OCI-LY7 (cell line): ENCODE data around the gene PPARG. TPM values are rescaled to one million over a fixed set of nuclear protein-coding genes. Genes with fewer than 3 reads are reported as not detected.

Source experiments
- BruUV-seq: library from RNA; stranded (reverse); fragments of 400-500 nt; replicated peaks from 2 replicates; lab custom pipeline; 2021; lab: Mats Ljungman, UMichigan
- CTCF ChIA-PET: fragments of 300-600 bp; sonication (Branson Sonifier 250); formaldehyde crosslinking; loops from one replicate; lab custom pipeline; 2022; ENCODE audit warnings: antibody characterized with exemption; ENCODE audit not compliant: unreplicated experiment; lab: Charles Lee
- POLR2A ChIA-PET: fragments of 300-600 bp; sonication (Branson Sonifier 250); formaldehyde crosslinking; loops from one replicate; lab custom pipeline; 2022; ENCODE audit warnings: antibody characterized with exemption; lab: Charles Lee
- DNase-seq: peaks from one replicate; pipeline ENCODE4 v3.0.0-alpha.2; 2015; ENCODE audit warnings: low spot score
- H2AFZ ChIP-seq: fragments of 200-600 bp; sonication (generic), shearing (Covaris generic); 2 replicates; pipeline ENCODE4 v1.6.1; 2014; ENCODE audit warnings: mild to moderate bottlenecking, antibody characterized with exemption, low read length, moderate library complexity
- H3K27ac ChIP-seq: fragments of 200-600 bp; sonication (generic); 2 replicates; pipeline ENCODE4 v1.5.1; 2014; ENCODE audit warnings: mixed run types, low read depth, mild to moderate bottlenecking, moderate library complexity, low read length, inconsistent platforms; ENCODE audit not compliant: poor library complexity, severe bottlenecking
- H3K36me3 ChIP-seq: fragments of 200-600 bp; sonication (generic); 2 replicates; pipeline ENCODE4 v1.6.1; 2014; ENCODE audit warnings: mild to moderate bottlenecking, antibody characterized with exemption, low read length, moderate library complexity, mixed read lengths; ENCODE audit not compliant: insufficient read depth
- H3K4me1 ChIP-seq: fragments of 200-600 bp; sonication (generic); 2 replicates; pipeline ENCODE4 v1.5.1; 2014; ENCODE audit warnings: mild to moderate bottlenecking, low read length; ENCODE audit not compliant: insufficient read depth, poor library complexity, severe bottlenecking
- H3K4me2 ChIP-seq: fragments of 200-600 bp; sonication (generic); 2 replicates; pipeline ENCODE4 v1.6.1; 2014; ENCODE audit warnings: mild to moderate bottlenecking, low read length
- H3K4me3 ChIP-seq: fragments of 200-600 bp; sonication (generic); 2 replicates; pipeline ENCODE4 v1.5.1; 2014; ENCODE audit warnings: mild to moderate bottlenecking, low read depth, low read length; ENCODE audit not compliant: poor library complexity, severe bottlenecking
- H3K79me2 ChIP-seq: fragments of 200-600 bp; sonication (generic); 2 replicates; pipeline ENCODE4 v1.6.1; 2016; ENCODE audit warnings: low read depth, mild to moderate bottlenecking, low read length, moderate library complexity, mixed read lengths; ENCODE audit not compliant: insufficient read depth
- H3K9me2 ChIP-seq: fragments of 200-600 bp; sonication (generic); 2 replicates; pipeline ENCODE4 v1.6.1; 2016; ENCODE audit warnings: mild to moderate bottlenecking, low read length, mixed read lengths; ENCODE audit not compliant: insufficient read depth
- H3K9me3 ChIP-seq: fragments of 200-600 bp; sonication (generic); 2 replicates; pipeline ENCODE4 v1.6.1; 2014; ENCODE audit warnings: mild to moderate bottlenecking, mixed run types, low read length, mixed read lengths
- H4K20me1 ChIP-seq: fragments of 200-600 bp; sonication (generic); 2 replicates; pipeline ENCODE4 v1.6.1; 2014; ENCODE audit warnings: mild to moderate bottlenecking, antibody characterized with exemption, low read length, moderate library complexity, mixed read lengths; ENCODE audit not compliant: insufficient read depth
- EZH2phosphoT487 ChIP-seq: fragments of 200-600 bp; sonication (generic); IDR thresholded peaks from 2 replicates; pipeline ENCODE4 v1.6.1; 2018; ENCODE audit warnings: low read depth, borderline replicate concordance, mild to moderate bottlenecking, mixed run types, antibody characterized with exemption, low read length, moderate library complexity, mixed read lengths
- intact Hi-C: fragments of 100-400 bp; cut with micrococcal nuclease; formaldehyde crosslinking; loops from one replicate; pipeline ENCODE4 v1.10.0; 2022; ENCODE audit not compliant: unreplicated experiment
- total RNA-seq, 2 experiments: library from RNA; depleted of rRNA in 1 of 2; stranded (reverse); fragments of >200 nt in 1 of 2; shearing (Covaris generic) in 1 of 2; gene quantifications; 2 replicates each; pipeline ENCODE4 v1.2.3, GENCODE V29; 2014 to 2022
- TF ChIP-seq, protein P1 (sequence below): fragments of 200-600 bp; sonication (generic); conservative IDR thresholded peaks from 2 replicates; pipeline ENCODE4 v1.5.1; 2014; ENCODE audit warnings: mild to moderate bottlenecking, antibody characterized with exemption, low read length, moderate library complexity, mixed read lengths

The PPARG gene
- total RNA-seq, 2 experiments from 2014 or later = not detected

DNA sequence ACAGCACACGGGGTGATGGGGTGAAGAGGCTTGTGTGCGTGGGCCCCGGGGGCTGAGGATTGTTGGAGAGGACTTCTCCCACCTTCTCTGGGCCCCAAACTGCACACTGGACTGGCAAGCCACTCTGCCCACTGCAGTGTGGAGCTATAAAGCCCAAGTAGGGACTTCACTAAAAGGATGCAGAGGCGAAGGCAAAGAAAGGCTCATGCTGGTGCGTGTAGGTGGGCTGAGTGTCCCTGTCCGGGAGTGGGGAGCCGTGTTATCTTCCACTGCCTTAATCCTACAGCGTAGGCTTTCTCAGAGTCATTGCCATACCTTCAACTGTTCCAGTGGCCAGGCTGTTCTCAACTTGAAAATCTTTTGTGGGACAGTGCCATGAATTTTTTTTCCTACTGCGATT, 3.9 kb downstream of the PPARG start:
- Histone ChIP-seq H3K36me3 (no peaks in the 10 kb centered on the region), H3K27ac (no peak overlapping the region), H2AFZ (no peak overlapping the region), H3K9me2 (no peaks in the 10 kb centered on the region), H3K4me2 (no peak overlapping the region), H3K9me3 (no peaks in the 10 kb centered on the region), H4K20me1 (no peaks in the 10 kb centered on the region), H3K79me2 (no peaks in the 10 kb centered on the region), H3K4me3 (no peak overlapping the region), H3K4me1 (no peaks in the 10 kb centered on the region)
- POLR2A ChIA-PET = no interaction called here
- BruUV-seq = no TSS peak
- intact Hi-C loops = no loop called here
- TF ChIP-seq, protein P1, sequence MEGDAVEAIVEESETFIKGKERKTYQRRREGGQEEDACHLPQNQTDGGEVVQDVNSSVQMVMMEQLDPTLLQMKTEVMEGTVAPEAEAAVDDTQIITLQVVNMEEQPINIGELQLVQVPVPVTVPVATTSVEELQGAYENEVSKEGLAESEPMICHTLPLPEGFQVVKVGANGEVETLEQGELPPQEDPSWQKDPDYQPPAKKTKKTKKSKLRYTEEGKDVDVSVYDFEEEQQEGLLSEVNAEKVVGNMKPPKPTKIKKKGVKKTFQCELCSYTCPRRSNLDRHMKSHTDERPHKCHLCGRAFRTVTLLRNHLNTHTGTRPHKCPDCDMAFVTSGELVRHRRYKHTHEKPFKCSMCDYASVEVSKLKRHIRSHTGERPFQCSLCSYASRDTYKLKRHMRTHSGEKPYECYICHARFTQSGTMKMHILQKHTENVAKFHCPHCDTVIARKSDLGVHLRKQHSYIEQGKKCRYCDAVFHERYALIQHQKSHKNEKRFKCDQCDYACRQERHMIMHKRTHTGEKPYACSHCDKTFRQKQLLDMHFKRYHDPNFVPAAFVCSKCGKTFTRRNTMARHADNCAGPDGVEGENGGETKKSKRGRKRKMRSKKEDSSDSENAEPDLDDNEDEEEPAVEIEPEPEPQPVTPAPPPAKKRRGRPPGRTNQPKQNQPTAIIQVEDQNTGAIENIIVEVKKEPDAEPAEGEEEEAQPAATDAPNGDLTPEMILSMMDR = no peak
- TF ChIP-seq EZH2phosphoT487 = no peak
- CTCF ChIA-PET = no interaction called here
- no peak for DNase-seq

DNA sequence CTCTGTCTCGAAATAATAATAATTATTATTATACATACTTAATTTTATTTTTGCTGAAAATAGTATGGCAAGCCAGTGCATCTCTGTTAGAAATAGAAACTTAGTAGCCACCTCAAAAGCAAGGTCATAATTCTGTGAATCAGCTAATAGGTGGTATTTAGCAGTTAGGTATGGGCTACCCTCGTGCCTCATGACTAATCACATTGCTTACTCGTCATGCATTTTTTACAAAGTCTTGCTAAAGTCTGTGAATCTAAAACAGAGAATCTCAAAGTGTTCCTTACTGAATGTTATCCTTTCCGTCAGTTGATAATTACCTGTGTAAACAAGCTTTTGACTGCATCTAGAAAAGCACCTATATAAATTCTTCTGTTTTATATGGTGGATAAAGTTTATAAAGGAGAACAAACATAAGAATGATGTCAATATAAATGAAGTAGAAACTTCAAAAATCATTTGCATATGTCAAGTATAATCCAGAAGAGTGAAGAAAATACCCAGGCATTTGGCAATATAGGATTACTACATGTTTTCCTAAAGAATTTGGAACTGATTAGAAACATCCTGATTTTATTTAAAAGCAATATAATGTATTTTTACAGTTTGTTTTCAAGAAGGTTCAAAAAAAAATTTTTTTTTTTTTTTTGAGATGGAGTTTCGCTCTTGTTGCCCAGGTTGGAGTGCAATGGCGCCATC, 6.2 kb downstream of the PPARG start:
- Histone ChIP-seq H3K9me2 (no peaks in the 10 kb centered on the region), H2AFZ (no peak overlapping the region), H3K4me2 (no peak overlapping the region), H3K4me1 (no peaks in the 10 kb centered on the region), H3K9me3 (no peaks in the 10 kb centered on the region), H3K27ac (no peak overlapping the region), H3K4me3 (no peak overlapping the region), H3K79me2 (no peaks in the 10 kb centered on the region), H3K36me3 (no peaks in the 10 kb centered on the region), H4K20me1 (no peaks in the 10 kb centered on the region)
- no peak for DNase-seq
- CTCF ChIA-PET = no interaction called here
- POLR2A ChIA-PET = no interaction called here
- TF ChIP-seq, protein P1 = no peak
- TF ChIP-seq EZH2phosphoT487 = no peak
- intact Hi-C loops = no loop called here
- no TSS peak for BruUV-seq

DNA sequence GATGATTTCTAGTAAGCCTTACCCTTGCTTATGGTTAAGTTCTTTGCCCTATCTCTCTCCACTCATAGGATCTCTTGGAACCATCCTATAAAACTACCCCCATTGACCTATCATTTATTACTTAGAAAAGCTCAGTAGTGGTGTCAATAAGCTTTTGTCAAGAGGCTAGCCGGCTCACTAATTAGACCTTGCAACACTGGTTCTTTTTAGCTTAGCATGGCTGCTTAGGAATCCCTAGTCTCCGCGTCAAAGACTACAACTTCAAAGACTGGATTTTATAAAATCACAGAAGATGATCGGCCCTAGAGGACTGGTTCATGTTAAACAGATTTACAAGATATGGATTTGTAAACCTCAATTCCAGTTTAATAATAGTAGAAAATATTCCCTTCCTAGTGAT, 7.6 kb downstream of the PPARG start:
- no TSS peak for BruUV-seq
- DNase-seq = no peak
- POLR2A ChIA-PET = no interaction called here
- Histone ChIP-seq H3K4me3 (no peak overlapping the region), H3K4me1 (no peaks in the 10 kb centered on the region), H3K9me3 (no peaks in the 10 kb centered on the region), H2AFZ (no peak overlapping the region), H3K4me2 (no peak overlapping the region), H3K79me2 (no peaks in the 10 kb centered on the region), H3K27ac (no peak overlapping the region), H3K36me3 (no peaks in the 10 kb centered on the region), H4K20me1 (no peaks in the 10 kb centered on the region), H3K9me2 (no peaks in the 10 kb centered on the region)
- TF ChIP-seq, protein P1 = no peak
- TF ChIP-seq EZH2phosphoT487 = no peak
- CTCF ChIA-PET = no interaction called here
- intact Hi-C loops = no loop called here
